ENCODE data around the gene STK10. TPM values are rescaled to one million over a fixed set of nuclear protein-coding genes. Genes with fewer than 3 reads are reported as not detected.

The STK10 gene
- total RNA-seq, 1 experiment from 2014 or later: 22.9 TPM

GRCh38 chr5:172010278-172010677 lies 177.7 kb downstream of the STK10 start:
- H3K4me1 ChIP-seq (ENCODE audit: control insufficient read depth in 1 of 2, insufficient read depth in 2 of 2, low read length in 2 of 2): peaks cover 0 to 12% of the 10 kb centered on the region in 2 experiments; a peak in 1 of 4 replicates
- H3K36me3 ChIP-seq (ENCODE audit: control insufficient read depth in 1 of 2, insufficient read depth in 2 of 2, low read length in 2 of 2): no peaks in the 10 kb centered on the region
- H3K4me2 ChIP-seq (ENCODE audit: low read length): no peak overlapping the region
- H2AFZ ChIP-seq (ENCODE audit: low read depth, low read length, poor library complexity, severe bottlenecking): no peak overlapping the region
- ATAC-seq (no peak), DNase-seq (ENCODE audit: low read depth, low spot score) (no peak)
- no TSS peak for BruUV-seq (replicated peaks)
- ChIA-PET RAD21 (ENCODE audit: low non-redundant PET in 1 of 2, low total read pairs in 2 of 2, uncharacterized antibody in 2 of 2, unreplicated experiment in 2 of 2) (no interaction called here), CTCF (interaction anchor here (0.6 to 1.3 kb wide), 2 partner anchors 178 to 567 kb away, joined by 3 to 4 read pairs; partner anchors contain the start of gene STK10), POLR2A (no interaction called here)
- intact Hi-C loops (cut with micrococcal nuclease): no loop called here
- no peak for TF ChIP-seq ATF3 (IDR thresholded peaks at IDR 0.05)
- peak in 1 of 3 experiments; percentile 24; a peak in 2 of 6 replicates for TF ChIP-seq CTCF (IDR thresholded peaks at IDR 0.05 in 2 of 3, conservative IDR thresholded peaks at IDR 0.05 in 1 of 3; ENCODE audit: borderline replicate concordance in 1 of 3, insufficient read depth in 1 of 3, low read depth in 2 of 3, low read length in 2 of 3)
- no peaks in the 10 kb centered on the region for H3K27me3 ChIP-seq (ENCODE audit: insufficient read depth, low read length)
- H3K9me2 ChIP-seq (ENCODE audit: insufficient read depth): no peaks in the 10 kb centered on the region
- H3K79me2 ChIP-seq (ENCODE audit: insufficient read depth, low read length): peaks cover 20% of the 10 kb centered on the region
- H3K27ac ChIP-seq (ENCODE audit: low read depth, low read length): no peak overlapping the region
- no peak overlapping the region for H3K4me3 ChIP-seq (replicated peaks in 1 of 2; ENCODE audit: low read depth in 1 of 2, low read length in 2 of 2)
- H4K20me1 ChIP-seq (ENCODE audit: insufficient read depth): peaks cover 1% of the 10 kb centered on the region; the same call in 1 of the 2 replicates
- no peak overlapping the region for H3K9ac ChIP-seq (ENCODE audit: low read length)
- no peaks in the 10 kb centered on the region for H3K9me3 ChIP-seq (ENCODE audit: control insufficient read depth in 1 of 2, insufficient read depth in 1 of 2, low read depth in 1 of 2, low read length in 2 of 2)

GRCh38 chr5:172009536-172010270 lies 178.3 kb downstream of the STK10 start:
- BruUV-seq (replicated peaks): no TSS peak
- Histone ChIP-seq H3K79me2 (ENCODE audit: insufficient read depth, low read length) (peaks cover 26% of the 10 kb centered on the region), H3K9me2 (ENCODE audit: insufficient read depth) (no peaks in the 10 kb centered on the region), H3K9ac (ENCODE audit: low read length) (no peak overlapping the region), H3K4me1 (ENCODE audit: control insufficient read depth in 1 of 2, insufficient read depth in 2 of 2, low read length in 2 of 2) (peaks cover 4 to 18% of the 10 kb centered on the region in 2 experiments; a peak in 3 of 4 replicates), H3K27me3 (ENCODE audit: insufficient read depth, low read length) (no peaks in the 10 kb centered on the region), H2AFZ (ENCODE audit: low read depth, low read length, poor library complexity, severe bottlenecking) (no peak overlapping the region), H3K36me3 (ENCODE audit: control insufficient read depth in 1 of 2, insufficient read depth in 2 of 2, low read length in 2 of 2) (no peaks in the 10 kb centered on the region), H3K27ac (ENCODE audit: low read depth, low read length) (no peak overlapping the region), H3K4me3 (replicated peaks in 1 of 2; ENCODE audit: low read depth in 1 of 2, low read length in 2 of 2) (no peak overlapping the region), H3K9me3 (ENCODE audit: control insufficient read depth in 1 of 2, insufficient read depth in 1 of 2, low read depth in 1 of 2, low read length in 2 of 2) (no peaks in the 10 kb centered on the region), H3K4me2 (ENCODE audit: low read length) (no peak overlapping the region), H4K20me1 (ENCODE audit: insufficient read depth) (peaks cover 6% of the 10 kb centered on the region; the same call in 1 of the 2 replicates)
- intact Hi-C loops (cut with micrococcal nuclease): loop anchor here (10.0 kb wide), 1 partner anchor 285 kb away; no protein-coding TSS in a partner anchor
- ATAC-seq (no peak), DNase-seq (ENCODE audit: low read depth, low spot score) (no peak)
- CTCF ChIA-PET: interaction anchor here (0.6 to 1.3 kb wide), 2 partner anchors 179 to 567 kb away, joined by 3 to 4 read pairs; partner anchors contain the start of gene STK10
- POLR2A ChIA-PET: no interaction called here
- RAD21 ChIA-PET (ENCODE audit: low non-redundant PET in 1 of 2, low total read pairs in 2 of 2, uncharacterized antibody in 2 of 2, unreplicated experiment in 2 of 2): no interaction called here
- TF ChIP-seq EZH2 (IDR thresholded peaks at IDR 0.05) (no peak), TCF7L2 (IDR thresholded peaks at IDR 0.05; ENCODE audit: borderline replicate concordance, extremely low read depth, insufficient read depth, insufficient read length) (no peak), EZH2phosphoT487 (IDR thresholded peaks at IDR 0.05; ENCODE audit: borderline replicate concordance) (no peak), CBX3 (IDR thresholded peaks at IDR 0.05; ENCODE audit: low read depth) (no peak), MAX (IDR thresholded peaks at IDR 0.05) (no peak), SRF (IDR thresholded peaks at IDR 0.05; ENCODE audit: low read depth) (no peak)
